ENCODE measurements around the gene ADAP1.

Gene ADAP1

DNA sequence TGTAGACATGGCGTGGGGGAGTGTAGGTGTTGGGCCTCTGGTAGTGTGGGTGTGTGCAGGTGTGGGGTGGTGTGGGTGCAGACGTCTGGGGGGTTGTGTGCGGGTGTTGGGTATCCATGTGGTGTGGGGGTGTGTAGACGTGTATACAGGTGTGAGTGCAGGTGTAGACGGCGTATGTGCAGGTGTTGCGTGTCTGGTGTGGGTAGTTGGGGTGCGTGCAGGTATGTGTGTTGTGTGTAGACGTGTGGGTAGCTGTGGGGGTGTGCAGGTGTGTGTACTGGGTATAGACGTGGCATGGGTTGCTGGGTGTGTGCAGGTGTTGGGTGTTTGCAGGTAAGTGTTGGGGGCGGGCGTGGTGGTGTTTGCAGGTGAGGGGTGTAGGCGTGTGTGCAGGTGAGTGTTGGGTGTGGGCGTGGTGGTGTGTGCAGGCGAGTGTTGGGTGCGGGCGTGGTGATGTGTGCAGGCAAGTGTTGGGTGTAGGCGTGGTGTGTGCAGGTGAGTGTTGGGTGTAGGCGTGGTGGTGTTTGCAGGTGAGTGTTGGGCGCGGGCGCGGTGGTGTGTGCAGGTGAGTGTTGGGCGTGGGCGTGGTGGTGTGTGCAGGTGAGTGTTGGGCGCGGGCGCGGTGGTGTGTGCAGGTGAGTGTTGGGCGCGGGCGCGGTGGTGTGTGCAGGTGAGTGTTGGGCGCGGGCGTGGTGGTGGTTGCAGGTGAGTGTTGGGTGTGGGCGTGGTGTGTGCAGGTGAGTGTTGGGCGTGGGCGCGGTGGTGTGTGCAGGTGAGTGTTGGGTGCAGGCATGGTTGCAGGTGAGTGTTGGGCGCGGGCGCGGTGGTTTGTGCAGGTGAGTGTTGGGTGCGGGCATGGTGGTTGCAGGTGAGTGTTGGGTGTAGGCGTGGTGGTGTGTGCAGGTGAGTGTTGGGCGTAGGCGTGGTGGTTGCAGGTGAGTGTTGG is 61.6 kb downstream of the ADAP1 start:
- Histone ChIP-seq H3K4me1 (no peaks in the 10 kb centered on the region), H3K27ac (no peak overlapping the region), H3K27me3 (ENCODE audit: control insufficient read depth, insufficient read depth, low read length) (no peaks in the 10 kb centered on the region), H3K9me3 (ENCODE audit: control insufficient read depth, low read length) (no peaks in the 10 kb centered on the region), H3K36me3 (ENCODE audit: control insufficient read depth, insufficient read depth, low read length) (no peaks in the 10 kb centered on the region), H2AFZ (no peak overlapping the region), H3K4me3 (ENCODE audit: low read depth, low read length) (no peak overlapping the region), H3K4me2 (ENCODE audit: low read length) (no peak overlapping the region), H3K9ac (no peak overlapping the region), H3K79me2 (peaks cover 9% of the 10 kb centered on the region)
- TF ChIP-seq, protein P1, sequence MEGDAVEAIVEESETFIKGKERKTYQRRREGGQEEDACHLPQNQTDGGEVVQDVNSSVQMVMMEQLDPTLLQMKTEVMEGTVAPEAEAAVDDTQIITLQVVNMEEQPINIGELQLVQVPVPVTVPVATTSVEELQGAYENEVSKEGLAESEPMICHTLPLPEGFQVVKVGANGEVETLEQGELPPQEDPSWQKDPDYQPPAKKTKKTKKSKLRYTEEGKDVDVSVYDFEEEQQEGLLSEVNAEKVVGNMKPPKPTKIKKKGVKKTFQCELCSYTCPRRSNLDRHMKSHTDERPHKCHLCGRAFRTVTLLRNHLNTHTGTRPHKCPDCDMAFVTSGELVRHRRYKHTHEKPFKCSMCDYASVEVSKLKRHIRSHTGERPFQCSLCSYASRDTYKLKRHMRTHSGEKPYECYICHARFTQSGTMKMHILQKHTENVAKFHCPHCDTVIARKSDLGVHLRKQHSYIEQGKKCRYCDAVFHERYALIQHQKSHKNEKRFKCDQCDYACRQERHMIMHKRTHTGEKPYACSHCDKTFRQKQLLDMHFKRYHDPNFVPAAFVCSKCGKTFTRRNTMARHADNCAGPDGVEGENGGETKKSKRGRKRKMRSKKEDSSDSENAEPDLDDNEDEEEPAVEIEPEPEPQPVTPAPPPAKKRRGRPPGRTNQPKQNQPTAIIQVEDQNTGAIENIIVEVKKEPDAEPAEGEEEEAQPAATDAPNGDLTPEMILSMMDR (IDR thresholded peaks at IDR 0.05): no peak

DNA sequence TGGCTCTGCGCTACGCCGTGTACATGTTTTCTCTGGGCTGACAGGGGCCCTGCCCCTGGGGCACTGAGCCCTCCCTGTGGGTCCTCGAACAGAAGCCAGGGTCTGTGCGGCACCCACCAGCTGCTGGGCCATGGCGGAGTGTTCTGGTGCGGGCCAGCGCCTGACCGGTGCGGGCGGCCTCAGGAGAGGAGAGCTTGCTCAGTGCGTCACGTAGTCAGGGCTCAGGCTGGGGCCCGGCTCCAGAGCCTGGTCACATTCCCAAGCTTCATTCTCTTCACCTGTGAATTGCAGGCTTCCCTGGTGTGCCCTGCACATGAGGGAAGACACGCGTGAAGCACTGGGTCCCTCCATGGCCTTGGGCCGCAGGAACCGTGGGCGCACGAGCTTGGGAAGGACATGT is 62.7 kb downstream of the ADAP1 start:
- TF ChIP-seq, protein P1 (IDR thresholded peaks at IDR 0.05): no peak
- no peak overlapping the region for H2AFZ ChIP-seq
- H3K27me3 ChIP-seq (ENCODE audit: control insufficient read depth, insufficient read depth, low read length): no peaks in the 10 kb centered on the region
- H3K36me3 ChIP-seq (ENCODE audit: control insufficient read depth, insufficient read depth, low read length): no peaks in the 10 kb centered on the region
- H3K4me3 ChIP-seq (ENCODE audit: low read depth, low read length): no peak overlapping the region
- H3K79me2 ChIP-seq: peaks cover 18% of the 10 kb centered on the region
- no peak overlapping the region for H3K4me2 ChIP-seq (ENCODE audit: low read length)
- H3K9me3 ChIP-seq (ENCODE audit: control insufficient read depth, low read length): no peaks in the 10 kb centered on the region
- no peaks in the 10 kb centered on the region for H3K4me1 ChIP-seq
- H3K9ac ChIP-seq: no peak overlapping the region
- H3K27ac ChIP-seq: no peak overlapping the region

DNA sequence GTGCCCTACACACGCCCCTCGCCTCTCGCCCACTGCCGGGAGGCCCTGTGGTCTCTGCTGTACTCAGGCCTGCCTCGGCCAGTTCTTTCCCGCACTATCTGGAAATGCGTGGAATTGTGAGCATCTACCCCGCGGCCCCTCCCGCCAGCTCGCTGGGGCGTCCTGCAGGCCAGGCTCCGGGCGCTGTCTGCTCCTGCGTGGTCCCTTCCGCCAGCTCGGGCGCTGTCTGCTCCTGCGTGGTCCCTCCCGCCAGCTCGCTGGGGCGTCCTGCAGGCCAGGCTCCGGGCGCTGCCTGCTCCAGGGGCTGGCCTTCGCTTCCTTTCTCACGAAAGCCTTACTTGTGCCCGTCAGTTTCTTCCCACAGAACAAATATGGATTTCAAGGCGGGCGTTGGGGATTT is 63.2 kb downstream of the ADAP1 start:
- H3K27me3 ChIP-seq (ENCODE audit: control insufficient read depth, insufficient read depth, low read length): no peaks in the 10 kb centered on the region
- TF ChIP-seq, protein P1 (IDR thresholded peaks at IDR 0.05): no peak
- H3K36me3 ChIP-seq (ENCODE audit: control insufficient read depth, insufficient read depth, low read length): no peaks in the 10 kb centered on the region
- peaks cover 23% of the 10 kb centered on the region for H3K79me2 ChIP-seq
- no peak overlapping the region for H3K4me2 ChIP-seq (ENCODE audit: low read length)
- H3K9me3 ChIP-seq (ENCODE audit: control insufficient read depth, low read length): no peaks in the 10 kb centered on the region
- H3K27ac ChIP-seq: no peak overlapping the region
- no peak overlapping the region for H2AFZ ChIP-seq
- no peak overlapping the region for H3K9ac ChIP-seq
- no peak overlapping the region for H3K4me3 ChIP-seq (ENCODE audit: low read depth, low read length)
- H3K4me1 ChIP-seq: no peaks in the 10 kb centered on the region

DNA sequence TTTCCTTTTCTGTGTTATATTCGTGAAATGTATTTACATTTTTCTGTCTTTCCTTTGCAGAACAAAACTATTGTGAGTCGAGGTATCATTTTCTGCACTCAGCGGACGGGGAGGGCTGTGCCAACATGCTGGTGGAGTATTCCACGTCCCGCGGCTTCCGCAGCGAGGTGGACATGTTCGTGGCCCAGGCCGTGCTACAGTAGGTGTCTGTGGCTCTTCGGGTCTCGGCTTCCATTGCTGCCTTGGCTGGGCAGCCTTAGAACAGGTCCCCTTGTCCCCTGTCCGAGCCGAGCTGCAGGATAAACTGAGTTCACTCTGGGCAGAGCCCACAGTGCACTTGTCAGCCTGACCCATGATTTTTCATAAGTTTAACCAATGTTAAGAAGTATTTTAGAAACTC is 63.6 kb downstream of the ADAP1 start:
- Histone ChIP-seq H2AFZ (no peak overlapping the region), H3K9me3 (ENCODE audit: control insufficient read depth, low read length) (no peaks in the 10 kb centered on the region), H3K4me1 (no peaks in the 10 kb centered on the region), H3K27me3 (ENCODE audit: control insufficient read depth, insufficient read depth, low read length) (no peaks in the 10 kb centered on the region), H3K79me2 (peaks cover 28% of the 10 kb centered on the region), H3K27ac (no peak overlapping the region), H3K4me3 (ENCODE audit: low read depth, low read length) (no peak overlapping the region), H3K36me3 (ENCODE audit: control insufficient read depth, insufficient read depth, low read length) (no peaks in the 10 kb centered on the region), H3K4me2 (ENCODE audit: low read length) (no peak overlapping the region), H3K9ac (no peak overlapping the region)
- TF ChIP-seq, protein P1 (IDR thresholded peaks at IDR 0.05): no peak

DNA sequence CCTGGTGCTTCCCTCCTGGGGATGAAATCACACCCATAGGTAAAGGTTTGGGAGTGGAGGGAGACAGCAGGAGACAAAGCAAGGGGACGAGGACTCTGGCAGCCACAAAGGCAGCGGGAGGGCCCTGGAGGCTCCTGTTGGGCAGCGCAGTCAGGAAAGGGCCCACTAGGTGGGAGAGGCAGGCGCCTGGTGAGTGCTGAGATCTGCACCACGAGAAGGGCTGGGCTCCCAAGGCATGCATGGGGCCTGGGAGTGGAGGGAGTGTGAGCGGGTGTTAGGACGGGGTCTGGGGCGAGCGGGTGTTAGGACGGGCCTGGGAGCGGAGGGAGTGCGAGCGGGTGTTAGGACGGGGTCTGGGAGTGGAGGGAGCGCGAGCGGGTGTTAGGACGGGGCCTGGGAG is 65.1 kb downstream of the ADAP1 start:
- H3K4me2 ChIP-seq (ENCODE audit: low read length): no peak overlapping the region
- no peak overlapping the region for H3K9ac ChIP-seq
- no peaks in the 10 kb centered on the region for H3K36me3 ChIP-seq (ENCODE audit: control insufficient read depth, insufficient read depth, low read length)
- H3K4me1 ChIP-seq: no peaks in the 10 kb centered on the region
- H2AFZ ChIP-seq: no peak overlapping the region
- TF ChIP-seq, protein P1 (IDR thresholded peaks at IDR 0.05): no peak
- H3K79me2 ChIP-seq: peaks cover 42% of the 10 kb centered on the region
- no peaks in the 10 kb centered on the region for H3K27me3 ChIP-seq (ENCODE audit: control insufficient read depth, insufficient read depth, low read length)
- H3K9me3 ChIP-seq (ENCODE audit: control insufficient read depth, low read length): no peaks in the 10 kb centered on the region
- no peak overlapping the region for H3K4me3 ChIP-seq (ENCODE audit: low read depth, low read length)
- H3K27ac ChIP-seq: no peak overlapping the region

All from parathyroid adenoma (tissue), 2 donors.